GM23248 (cell line): ENCODE results near the gene LNPK. TPM values are rescaled to one million over a fixed set of nuclear protein-coding genes. Genes with fewer than 3 reads are reported as not detected.

Experiments
- DNase-seq: peaks from one replicate; pipeline ENCODE4 v3.0.0-alpha.2; 2015
- H2AFZ ChIP-seq: fragments of 200-600 bp; sonication (generic); 2 replicates; pipeline ENCODE4 v1.6.1; 2016; ENCODE audit warnings: antibody characterized with exemption
- H3F3A ChIP-seq: fragments of 200-600 bp; sonication (generic); 2 replicates; pipeline ENCODE4 v1.6.1; 2016; ENCODE audit warnings: mild to moderate bottlenecking, antibody characterized with exemption, mixed run types; ENCODE audit not compliant: insufficient read depth
- H3K27ac ChIP-seq: fragments of 200-600 bp; sonication (generic); 2 replicates; pipeline ENCODE4 v1.5.1; 2016; ENCODE audit warnings: mild to moderate bottlenecking
- H3K27me3 ChIP-seq: fragments of 200-600 bp; sonication (generic); replicated peaks from 2 replicates; pipeline ENCODE4 v1.6.1; 2016; ENCODE audit warnings: mild to moderate bottlenecking; ENCODE audit not compliant: insufficient read depth
- H3K36me3 ChIP-seq: fragments of 200-600 bp; sonication (generic); 2 replicates; pipeline ENCODE4 v1.6.1; 2016; ENCODE audit warnings: low read depth, mild to moderate bottlenecking
- H3K4me1 ChIP-seq: fragments of 200-600 bp; sonication (generic); 2 replicates; pipeline ENCODE4 v1.6.1; 2016; ENCODE audit warnings: mild to moderate bottlenecking; ENCODE audit not compliant: insufficient read depth
- H3K4me2 ChIP-seq: fragments of 200-600 bp; sonication (generic); one replicate; pipeline ENCODE4 v1.6.1; 2016; ENCODE audit warnings: mild to moderate bottlenecking; ENCODE audit not compliant: unreplicated experiment
- H3K4me3 ChIP-seq: fragments of 200-600 bp; sonication (generic); 2 replicates; pipeline ENCODE4 v1.5.1; 2016; ENCODE audit warnings: mild to moderate bottlenecking
- H3K79me2 ChIP-seq: fragments of 200-600 bp; sonication (generic); 2 replicates; pipeline ENCODE4 v1.6.1; 2016; ENCODE audit warnings: mild to moderate bottlenecking; ENCODE audit not compliant: insufficient read depth
- H3K9ac ChIP-seq: fragments of 200-600 bp; sonication (generic); 2 replicates; pipeline ENCODE4 v1.6.1; 2016; ENCODE audit warnings: mild to moderate bottlenecking
- H3K9me2 ChIP-seq: fragments of 200-600 bp; sonication (generic); 2 replicates; pipeline ENCODE4 v1.6.1; 2016; ENCODE audit warnings: mixed run types, mild to moderate bottlenecking, moderate library complexity; ENCODE audit not compliant: insufficient read depth
- H3K9me3 ChIP-seq: fragments of 200-600 bp; sonication (generic); one replicate; pipeline ENCODE4 v1.6.1; 2017; ENCODE audit warnings: low read depth
- H4K20me1 ChIP-seq: fragments of 200-600 bp; sonication (generic); 2 replicates; pipeline ENCODE4 v1.6.0; 2016; ENCODE audit not compliant: insufficient read depth
- EZH2 ChIP-seq: fragments of 200-600 bp; sonication (generic); IDR thresholded peaks from 2 replicates; pipeline ENCODE4 v1.6.1; 2018; ENCODE audit warnings: antibody characterized with exemption, mild to moderate bottlenecking; ENCODE audit not compliant: insufficient read depth, poor library complexity, severe bottlenecking
- EZH2phosphoT487 ChIP-seq: fragments of 200-600 bp; sonication (generic); IDR thresholded peaks from 2 replicates; pipeline ENCODE4 v1.6.1; 2018; ENCODE audit warnings: antibody characterized with exemption, moderate library complexity, mild to moderate bottlenecking, low read depth; ENCODE audit not compliant: insufficient read depth
- WGBS, 2 experiments: methylation state at CpG; one replicate each; pipeline ENCODE4 v1.1.6; 2015 to 2017; ENCODE audit warnings: low lambda C conversion rate in 2 of 2, low coverage in 1 of 2; ENCODE audit errors: missing lambda C conversion rate in 2 of 2; 5-methylcytosine and 5-hydroxymethylcytosine counted together
- in situ Hi-C: fragments of 300-500 bp; cut with MboI; formaldehyde crosslinking; loops from 2 replicates; pipeline ENCODE4 v1.15.0; 2020
- polyA plus RNA-seq: library from polyadenylated mRNA; unstranded; fragments of >200 nt; fragmentation: Nextera tagmentation; extraction: Ambion mirVana; gene quantifications from 2 replicates; pipeline ENCODE4 v1.2.1, GENCODE V29; 2016
- total RNA-seq: library from RNA; depleted of rRNA; stranded (reverse); fragments of >200 nt; shearing (Covaris generic); gene quantifications from 2 replicates; pipeline ENCODE4 v1.2.3, GENCODE V29; 2014

Gene LNPK
- total and polyA plus RNA-seq, 2 experiments from 2014 or later = 66.1 to 68.3 TPM

- Histone ChIP-seq H3K79me2 (no peaks in the 10 kb centered on the region), H3K4me2 (no peak overlapping the region), H3K4me1 (0 out of 2 replicates have a peak, but pooled peaks cover 4% of the 10 kb centered on the region), H3K4me3 (no peak overlapping the region), H4K20me1 (no peaks in the 10 kb centered on the region), H3K27me3 (0 out of 2 replicates have a peak, but pooled peaks cover 2% of the 10 kb centered on the region), H3K9me3 (no peaks in the 10 kb centered on the region), H3K36me3 (no peaks in the 10 kb centered on the region), H2AFZ (no peak overlapping the region), H3F3A (no peaks in the 10 kb centered on the region), H3K9ac (no peak overlapping the region), H3K27ac (no peak overlapping the region), H3K9me2 (no peaks in the 10 kb centered on the region)
- WGBS, 2 experiments = 42 to 54% methylated on average over 2 of the region's 2 CpGs
- DNase-seq = no peak
- in situ Hi-C loops = no loop called here
- no peak for TF ChIP-seq EZH2phosphoT487
- TF ChIP-seq EZH2 = no peak
Observed at GRCh38 chr2:176027806-176028205, 25.7 kb upstream of the LNPK start.

DNA sequence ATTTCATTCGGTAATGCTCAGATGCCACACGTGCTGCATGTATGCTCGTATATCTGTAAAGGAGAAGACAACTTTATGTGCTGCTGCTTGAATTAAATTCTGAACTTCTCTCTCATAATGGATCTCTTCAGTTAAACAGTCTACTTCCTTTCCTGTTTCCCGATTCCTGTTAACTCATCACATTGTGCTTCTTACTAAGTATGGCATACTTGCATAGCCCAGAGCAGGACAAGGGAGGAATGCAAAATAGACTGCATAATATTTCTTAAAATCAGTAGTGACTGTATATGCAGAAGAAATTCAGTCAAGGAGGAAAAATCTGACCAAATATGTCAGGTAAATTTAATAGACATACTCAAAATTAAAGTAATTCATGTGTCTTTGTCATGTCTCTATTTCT, 23.9 kb upstream of the LNPK start:
- Histone ChIP-seq H3K9me2 (no peaks in the 10 kb centered on the region), H3K36me3 (no peaks in the 10 kb centered on the region), H3K4me3 (no peak overlapping the region), H2AFZ (no peak overlapping the region), H3K4me1 (0 out of 2 replicates have a peak, but pooled peaks cover 4% of the 10 kb centered on the region), H3K79me2 (no peaks in the 10 kb centered on the region), H3F3A (no peaks in the 10 kb centered on the region), H3K27ac (no peak overlapping the region), H4K20me1 (no peaks in the 10 kb centered on the region), H3K27me3 (0 out of 2 replicates have a peak, but pooled peaks cover 2% of the 10 kb centered on the region), H3K9me3 (no peaks in the 10 kb centered on the region), H3K9ac (no peak overlapping the region), H3K4me2 (no peak overlapping the region)
- WGBS, 2 experiments = 42 to 52% methylated on average over 4 of the region's 4 CpGs
- no peak for TF ChIP-seq EZH2phosphoT487
- TF ChIP-seq EZH2 = no peak
- DNase-seq = no peak
- in situ Hi-C loops = no loop called here

GRCh38 chr2:176024083-176024482, 22.0 kb upstream of the LNPK start:
- in situ Hi-C loops = no loop called here
- Histone ChIP-seq H3K27me3 (0 out of 2 replicates have a peak, but pooled peaks cover 2% of the 10 kb centered on the region), H4K20me1 (no peaks in the 10 kb centered on the region), H3K27ac (no peak overlapping the region), H3K4me1 (0 out of 2 replicates have a peak, but pooled peaks cover 4% of the 10 kb centered on the region), H3K9me3 (no peaks in the 10 kb centered on the region), H3K79me2 (no peaks in the 10 kb centered on the region), H3F3A (no peaks in the 10 kb centered on the region), H3K4me3 (no peak overlapping the region), H3K9me2 (no peaks in the 10 kb centered on the region), H3K9ac (no peak overlapping the region), H3K36me3 (no peaks in the 10 kb centered on the region), H3K4me2 (no peak overlapping the region), H2AFZ (no peak overlapping the region)
- DNase-seq = peak; percentile 36
- 62 to 70% methylated on average over 2 of the region's 2 CpGs for WGBS, 2 experiments
- TF ChIP-seq EZH2phosphoT487 (no peak), EZH2 (no peak)

GRCh38 chr2:176022048-176022447, 20.0 kb upstream of the LNPK start:
- no peaks in the 10 kb centered on the region for H3F3A ChIP-seq
- H3K4me2 ChIP-seq = no peak overlapping the region
- no peak overlapping the region for H3K4me3 ChIP-seq
- 0 out of 2 replicates have a peak, but pooled peaks cover 2% of the 10 kb centered on the region for H3K27me3 ChIP-seq
- in situ Hi-C loops = no loop called here
- no peaks in the 10 kb centered on the region for H3K9me2 ChIP-seq
- H3K36me3 ChIP-seq = no peaks in the 10 kb centered on the region
- WGBS, 2 experiments = 81 to 91% methylated on average over 1 of the region's 1 CpG
- no peaks in the 10 kb centered on the region for H3K79me2 ChIP-seq
- H2AFZ ChIP-seq = no peak overlapping the region
- no peak overlapping the region for H3K9ac ChIP-seq
- no peaks in the 10 kb centered on the region for H3K9me3 ChIP-seq
- TF ChIP-seq EZH2 = no peak
- no peak for TF ChIP-seq EZH2phosphoT487
- no peaks in the 10 kb centered on the region for H4K20me1 ChIP-seq
- H3K4me1 ChIP-seq = peaks cover 9% of the 10 kb centered on the region
- DNase-seq = no peak
- H3K27ac ChIP-seq = no peak overlapping the region

DNA sequence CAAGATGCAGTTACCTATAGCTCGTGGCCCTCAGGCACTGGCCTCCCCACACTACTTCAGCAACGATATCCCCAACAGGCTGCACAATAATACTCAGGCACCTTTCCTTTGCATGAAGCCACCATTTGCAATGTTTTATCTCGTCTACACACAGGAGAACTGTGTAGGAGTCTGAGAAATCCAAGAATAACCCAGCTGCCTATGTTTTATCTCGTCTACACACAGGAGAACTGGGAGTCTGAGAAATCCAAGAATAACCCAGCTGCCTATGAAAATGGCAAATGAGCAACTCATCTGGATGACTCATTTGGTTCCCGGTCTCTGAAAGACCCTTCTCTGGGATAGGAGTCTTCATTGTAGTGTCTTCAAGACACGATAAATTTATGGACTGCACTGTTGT, 18.3 kb upstream of the LNPK start:
- peaks cover 9% of the 10 kb centered on the region for H3K4me1 ChIP-seq
- H3F3A ChIP-seq = no peaks in the 10 kb centered on the region
- H2AFZ ChIP-seq = no peak overlapping the region
- no peaks in the 10 kb centered on the region for H3K36me3 ChIP-seq
- H3K27ac ChIP-seq = no peak overlapping the region
- no peak overlapping the region for H3K4me3 ChIP-seq
- no peaks in the 10 kb centered on the region for H3K27me3 ChIP-seq
- no peaks in the 10 kb centered on the region for H3K79me2 ChIP-seq
- 74 to 75% methylated on average over 6 of the region's 6 CpGs for WGBS, 2 experiments
- no peaks in the 10 kb centered on the region for H4K20me1 ChIP-seq
- H3K9me2 ChIP-seq = no peaks in the 10 kb centered on the region
- H3K4me2 ChIP-seq = no peak overlapping the region
- in situ Hi-C loops = no loop called here
- DNase-seq = no peak
- TF ChIP-seq EZH2 = no peak
- no peak for TF ChIP-seq EZH2phosphoT487
- H3K9me3 ChIP-seq = no peaks in the 10 kb centered on the region
- no peak overlapping the region for H3K9ac ChIP-seq
